Measurements from ENCODE around the gene SOX6. TPM values are rescaled to one million over a fixed set of nuclear protein-coding genes. Genes with fewer than 3 reads are reported as not detected.

The SOX6 gene
- total and polyA plus RNA-seq, 2 of the 13 experiments (the other 11 are each of a cell fraction or from before 2014, with no cell fraction given): 2.6 to 11.2 TPM

GRCh38 chr11:16338393-16338792 is 18.0 kb downstream of the SOX6 start:
- H3K4me2 ChIP-seq (ENCODE audit: low read depth, low read length): no peak overlapping the region
- DNase-seq (ENCODE audit: low spot score) (no peak), ATAC-seq (no peak), FAIRE-seq (no peak)
- H3K27me3 ChIP-seq (ENCODE audit: control insufficient read depth in 1 of 2, insufficient read depth in 2 of 2, low read length in 2 of 2): no peaks in the 10 kb centered on the region
- H3K9ac ChIP-seq (ENCODE audit: insufficient read depth, low read depth, low read length): no peak overlapping the region
- no peak overlapping the region for H3K27ac ChIP-seq (ENCODE audit: extremely low read length, insufficient read depth, low read length)
- H3K4me3 ChIP-seq (replicated peaks in 1 of 3; ENCODE audit: insufficient read depth in 1 of 3, low read depth in 2 of 3, low read length in 3 of 3): no peak overlapping the region
- no peaks in the 10 kb centered on the region for H3K36me3 ChIP-seq (replicated peaks in 1 of 2; ENCODE audit: control insufficient read depth in 1 of 2, insufficient read depth in 2 of 2, low read length in 2 of 2)
- intact Hi-C loops (cut with micrococcal nuclease; ENCODE audit: unreplicated experiment): no loop called here
- in situ Hi-C loops (cut with HindIII; ENCODE audit: extremely low pct_ligation_motif_present, low pct_unique_long_range_greater_than_20kb): no loop called here
- POLR2A ChIA-PET: no interaction called here
- no peaks in the 10 kb centered on the region for H3K79me2 ChIP-seq (ENCODE audit: insufficient read depth, low read length)
- H2AFZ ChIP-seq (ENCODE audit: low read length): no peak overlapping the region
- WGBS (ENCODE audit: low lambda C conversion rate): 34% methylated on average over 1 of the region's 1 CpG
- H3K9me3 ChIP-seq (ENCODE audit: low read length): no peaks in the 10 kb centered on the region
- TF ChIP-seq FOXA3 (CRISPR knock-in tag; IDR thresholded peaks at IDR 0.05) (no peak), TAF1 (CRISPR knock-in tag; IDR thresholded peaks at IDR 0.05) (no peak), SMYD3 (CRISPR knock-in tag; IDR thresholded peaks at IDR 0.05) (no peak), ELF3 (CRISPR knock-in tag; IDR thresholded peaks at IDR 0.05) (no peak), NFE2L1 (CRISPR knock-in tag; IDR thresholded peaks at IDR 0.05; ENCODE audit: borderline replicate concordance) (no peak), CREM (IDR thresholded peaks at IDR 0.05) (no peak), CREM (CRISPR knock-in tag; IDR thresholded peaks at IDR 0.05) (no peak), PHF5A (CRISPR knock-in tag; IDR thresholded peaks at IDR 0.05; ENCODE audit: low read depth, unreplicated experiment) (no peak), ASH2L (IDR thresholded peaks at IDR 0.05; ENCODE audit: insufficient read length, low read depth, low read length) (no peak), CHD4 (IDR thresholded peaks at IDR 0.05; ENCODE audit: borderline replicate concordance, low read length) (no peak), ZNF790 (CRISPR knock-in tag; IDR thresholded peaks at IDR 0.05; ENCODE audit: borderline replicate concordance) (no peak), NR1H2 (CRISPR knock-in tag; IDR thresholded peaks at IDR 0.05; ENCODE audit: borderline replicate concordance, low read depth) (no peak), ZNF614 (CRISPR knock-in tag; IDR thresholded peaks at IDR 0.05; ENCODE audit: borderline replicate concordance) (no peak), TBX3 (IDR thresholded peaks at IDR 0.05; ENCODE audit: borderline replicate concordance) (no peak)
- TF ChIP-seq, protein P1, sequence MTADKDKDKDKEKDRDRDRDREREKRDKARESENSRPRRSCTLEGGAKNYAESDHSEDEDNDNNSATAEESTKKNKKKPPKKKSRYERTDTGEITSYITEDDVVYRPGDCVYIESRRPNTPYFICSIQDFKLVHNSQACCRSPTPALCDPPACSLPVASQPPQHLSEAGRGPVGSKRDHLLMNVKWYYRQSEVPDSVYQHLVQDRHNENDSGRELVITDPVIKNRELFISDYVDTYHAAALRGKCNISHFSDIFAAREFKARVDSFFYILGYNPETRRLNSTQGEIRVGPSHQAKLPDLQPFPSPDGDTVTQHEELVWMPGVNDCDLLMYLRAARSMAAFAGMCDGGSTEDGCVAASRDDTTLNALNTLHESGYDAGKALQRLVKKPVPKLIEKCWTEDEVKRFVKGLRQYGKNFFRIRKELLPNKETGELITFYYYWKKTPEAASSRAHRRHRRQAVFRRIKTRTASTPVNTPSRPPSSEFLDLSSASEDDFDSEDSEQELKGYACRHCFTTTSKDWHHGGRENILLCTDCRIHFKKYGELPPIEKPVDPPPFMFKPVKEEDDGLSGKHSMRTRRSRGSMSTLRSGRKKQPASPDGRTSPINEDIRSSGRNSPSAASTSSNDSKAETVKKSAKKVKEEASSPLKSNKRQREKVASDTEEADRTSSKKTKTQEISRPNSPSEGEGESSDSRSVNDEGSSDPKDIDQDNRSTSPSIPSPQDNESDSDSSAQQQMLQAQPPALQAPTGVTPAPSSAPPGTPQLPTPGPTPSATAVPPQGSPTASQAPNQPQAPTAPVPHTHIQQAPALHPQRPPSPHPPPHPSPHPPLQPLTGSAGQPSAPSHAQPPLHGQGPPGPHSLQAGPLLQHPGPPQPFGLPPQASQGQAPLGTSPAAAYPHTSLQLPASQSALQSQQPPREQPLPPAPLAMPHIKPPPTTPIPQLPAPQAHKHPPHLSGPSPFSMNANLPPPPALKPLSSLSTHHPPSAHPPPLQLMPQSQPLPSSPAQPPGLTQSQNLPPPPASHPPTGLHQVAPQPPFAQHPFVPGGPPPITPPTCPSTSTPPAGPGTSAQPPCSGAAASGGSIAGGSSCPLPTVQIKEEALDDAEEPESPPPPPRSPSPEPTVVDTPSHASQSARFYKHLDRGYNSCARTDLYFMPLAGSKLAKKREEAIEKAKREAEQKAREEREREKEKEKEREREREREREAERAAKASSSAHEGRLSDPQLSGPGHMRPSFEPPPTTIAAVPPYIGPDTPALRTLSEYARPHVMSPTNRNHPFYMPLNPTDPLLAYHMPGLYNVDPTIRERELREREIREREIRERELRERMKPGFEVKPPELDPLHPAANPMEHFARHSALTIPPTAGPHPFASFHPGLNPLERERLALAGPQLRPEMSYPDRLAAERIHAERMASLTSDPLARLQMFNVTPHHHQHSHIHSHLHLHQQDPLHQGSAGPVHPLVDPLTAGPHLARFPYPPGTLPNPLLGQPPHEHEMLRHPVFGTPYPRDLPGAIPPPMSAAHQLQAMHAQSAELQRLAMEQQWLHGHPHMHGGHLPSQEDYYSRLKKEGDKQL (CRISPR knock-in tag; IDR thresholded peaks at IDR 0.05; ENCODE audit: low read depth): no peak
- CTCF ChIA-PET (ENCODE audit: low intra/inter-chr PET ratio, low total read pairs): no interaction called here
- no TSS peak for BruUV-seq (replicated peaks)
- no peaks in the 10 kb centered on the region for H4K20me1 ChIP-seq (ENCODE audit: insufficient read depth, low read length)
- H3K4me1 ChIP-seq (ENCODE audit: insufficient read depth, low read length): peaks cover 20% of the 10 kb centered on the region
